NOMO-1 (cell line): Measurements from ENCODE around the gene OTOG.

ENCODE experiments used
- DNase-seq, 2 experiments: peaks; one replicate each; lab custom pipeline; 2025; ENCODE audit not compliant: unreplicated experiment in 2 of 2; lab: John Stamatoyannopoulos, UW

OTOG gene

GRCh38 chr11:17686231-17686980 is 139.3 kb downstream of the OTOG start:
- DNase-seq: no peak

DNA sequence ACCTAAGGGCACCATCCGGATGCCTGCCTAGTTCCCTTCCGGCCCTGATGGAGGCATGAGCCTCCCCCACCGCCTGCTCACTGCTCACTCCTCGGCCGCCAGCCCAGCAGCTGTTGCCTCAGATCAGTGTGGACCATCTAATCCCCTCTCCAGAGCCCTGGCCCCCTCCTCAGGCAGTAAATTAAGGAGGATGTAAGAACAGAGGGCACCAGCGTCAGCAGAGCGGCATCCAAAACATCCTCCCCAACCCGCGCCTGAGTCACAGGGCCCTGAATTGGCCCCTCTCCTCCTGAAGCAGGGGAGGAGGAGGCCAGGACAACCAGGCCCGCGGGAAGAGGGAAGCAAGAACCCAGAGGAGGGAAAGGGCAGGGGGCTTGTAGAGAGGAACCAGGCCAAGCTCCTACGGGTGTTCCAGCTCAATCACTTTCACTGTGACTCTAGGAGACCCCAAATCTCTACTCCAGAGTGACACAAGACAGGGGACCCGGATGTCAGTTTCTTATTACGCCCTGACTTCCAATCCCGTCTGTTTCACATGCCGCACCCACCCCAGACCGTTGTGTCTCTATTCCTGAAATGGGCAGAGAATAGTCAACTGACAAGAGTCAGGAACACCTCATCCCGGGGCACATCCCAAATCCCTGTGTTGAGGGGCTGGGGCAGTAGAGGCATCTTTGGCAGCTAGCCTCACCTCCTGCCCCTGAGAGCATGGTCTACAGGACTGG is 141.0 kb downstream of the OTOG start:
- DNase-seq: no peak

GRCh38 chr11:17691550-17691949 is 144.5 kb downstream of the OTOG start:
- no peak for DNase-seq

GRCh38 chr11:17691976-17692375 is 144.9 kb downstream of the OTOG start:
- DNase-seq: no peak

DNA sequence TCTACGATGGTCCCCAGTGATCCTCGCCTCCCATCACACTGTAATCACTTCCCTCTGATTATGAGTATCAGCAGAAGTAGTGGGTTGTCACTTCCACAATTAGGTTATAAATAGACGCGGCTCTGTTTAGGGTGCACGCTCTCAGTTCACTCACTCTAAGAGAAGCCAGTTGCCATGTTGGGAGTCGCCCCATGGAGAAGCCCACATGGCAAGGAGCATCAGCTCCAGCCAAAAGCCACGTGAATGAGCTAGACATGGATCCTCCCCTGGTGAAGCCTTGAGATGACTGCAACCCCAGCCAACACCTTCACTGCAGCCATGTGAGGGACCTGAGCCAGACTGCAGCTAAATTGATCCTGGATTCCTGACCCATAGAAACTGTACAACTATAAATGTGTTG is 145.9 kb downstream of the OTOG start:
- no peak for DNase-seq

DNA sequence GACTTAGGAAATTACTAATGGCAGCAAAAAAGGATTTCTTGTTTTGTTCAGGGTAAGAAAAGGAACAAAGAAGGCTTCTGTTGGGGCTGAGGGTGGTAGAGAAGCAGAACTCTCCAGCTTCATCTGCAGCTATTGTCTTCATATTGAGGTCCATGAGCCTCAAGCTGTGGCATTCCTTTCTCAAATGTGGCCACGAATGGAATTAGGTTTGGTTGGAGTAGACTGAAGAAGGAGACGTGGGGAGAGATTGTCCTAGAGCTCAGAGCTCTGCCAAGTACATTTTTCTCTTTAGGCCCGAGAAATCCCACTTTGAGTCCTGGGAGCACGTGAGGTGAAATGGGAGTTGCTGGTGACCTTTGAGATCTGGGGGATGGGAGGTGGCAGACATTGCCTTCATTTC is 146.5 kb downstream of the OTOG start:
- no peak for DNase-seq

- no peak for DNase-seq
Measured at GRCh38 chr11:17694494-17695110, 147.5 kb downstream of the OTOG start.

DNA sequence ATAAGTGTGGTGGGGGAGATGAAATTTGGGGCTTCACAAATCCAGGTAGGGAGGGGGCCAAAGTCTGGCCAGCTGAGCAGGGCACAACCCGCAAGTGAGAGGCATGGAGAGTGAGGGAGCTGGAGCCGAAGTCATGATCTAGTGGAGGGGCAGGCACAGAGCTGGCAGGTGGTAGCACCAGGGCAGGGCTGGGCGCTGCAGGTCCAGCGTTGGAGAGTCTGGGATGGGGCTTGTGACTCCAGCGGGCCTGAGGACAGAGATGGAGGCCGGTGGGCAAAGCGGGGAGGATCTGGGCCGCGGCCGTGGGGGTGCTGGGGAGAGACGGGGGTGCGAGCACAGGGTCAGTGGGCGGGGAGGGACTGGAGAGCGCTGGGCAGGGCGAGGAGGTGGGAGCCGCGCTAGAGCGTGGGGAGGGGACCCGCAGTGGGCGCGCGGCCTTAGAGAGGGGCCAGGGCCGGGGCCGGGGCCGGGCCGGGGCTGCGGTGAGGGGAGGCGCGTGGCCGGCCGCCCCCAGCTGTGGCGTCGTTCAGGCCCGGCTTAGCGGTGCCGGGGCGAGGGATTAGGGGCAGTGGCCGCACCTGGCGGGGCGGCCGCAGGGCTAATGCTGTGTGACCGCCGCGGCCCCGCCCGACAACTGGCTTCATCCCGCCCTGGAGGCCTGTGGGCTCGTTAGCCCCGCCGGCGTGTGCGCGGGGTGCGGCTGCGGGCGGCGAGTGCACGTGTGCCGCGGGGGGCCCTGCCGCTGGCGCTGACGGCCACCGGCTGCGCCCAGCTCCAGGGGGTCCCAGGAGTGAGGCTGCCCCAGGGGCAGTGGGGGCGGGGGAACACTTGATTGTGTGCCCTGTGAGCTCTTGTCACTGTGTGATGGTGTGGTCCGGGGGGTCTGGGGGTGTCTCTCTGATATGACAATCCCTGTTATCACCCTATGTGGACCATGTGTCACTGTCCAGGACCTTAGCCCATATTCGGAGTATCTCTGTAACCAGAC is 148.7 kb downstream of the OTOG start:
- no peak for DNase-seq

GRCh38 chr11:17696741-17697140 is 149.7 kb downstream of the OTOG start:
- no peak for DNase-seq
